H1 (cell line): ENCODE measurements around the gene PRR19. TPM values are rescaled to one million over a fixed set of nuclear protein-coding genes. Genes with fewer than 3 reads are reported as not detected.

Experiments
- CHD7 ChIP-seq: fragments of 300-600 bp; sonication (generic); IDR thresholded peaks from 2 replicates; pipeline ENCODE4 v1.7.1; 2012; ENCODE audit warnings: low read length, moderate library complexity, mild to moderate bottlenecking, inconsistent platforms; ENCODE audit not compliant: insufficient replicate concordance
- polyA plus RNA-seq, 7 experiments: library from polyadenylated mRNA; depleted of rRNA in 3 of 7; stranded (reverse) in 5 of 7; unstranded in 2 of 7; fragments of >200 nt in 5 of 7; fragments of 200-250 nt in 2 of 7; gene quantifications; 1 replicate in 5 of 7; 2 replicates in 1 of 7; 4 replicates in 1 of 7; pipeline versions ENCODE4 v1.2.1 to v1.2.3, GENCODE V29; 2011 to 2013; ENCODE audit warnings: missing spikeins in 2 of 7, mixed read lengths in 2 of 7
- total RNA-seq: library from RNA; stranded (reverse); fragmentation: NEBNext Ultra II Directional; extraction: Animal tissue kit (Norgen Biotek cat#: 25700); gene quantifications from 2 replicates; pipeline ENCODE4 v1.2.1, GENCODE V29; 2021

Gene PRR19
- total and polyA plus RNA-seq, 2 of the 8 experiments (the other 6 are each of a cell fraction or from before 2014, with no cell fraction given): 7.2 to 7.5 TPM

GRCh38 chr19:42333975-42334696 lies 32.2 kb downstream of the PRR19 start (continued):
- no peak for TF ChIP-seq CHD7
